Adrenal gland (tissue), 12 donors: ENCODE data around the gene SYT3. TPM values are rescaled to one million over a fixed set of nuclear protein-coding genes. Genes with fewer than 3 reads are reported as not detected.
A peak's percentile ranks its signal among the peaks of the same experiment; 100 is the strongest.

Source experiments
- DNase-seq, 7 donors: peaks; one replicate each; pipeline ENCODE4 v3.0.0-alpha.2; 2019 to 2020
- H3K27ac ChIP-seq, 5 donors: fragments of 200-600 bp; sonication (generic) in 4 of 5; 1 replicate in 3 of 5; 2 replicates in 2 of 5; pipeline versions ENCODE4 v1.5.1 to v1.8.0; 2016 to 2020; ENCODE audit warnings: mild to moderate bottlenecking in 1 of 5
- H3K27me3 ChIP-seq: fragments of 200-600 bp; 2 replicates; pipeline ENCODE4 v1.8.0; 2021
- H3K36me3 ChIP-seq, 2 donors: fragments of 200-600 bp; replicated peaks in 1 of 2; 1 replicate in 1 of 2; 2 replicates in 1 of 2; pipeline versions ENCODE4 v1.5.1 to v1.8.0; 2018 to 2022
- H3K4me1 ChIP-seq, 2 donors: fragments of 200-600 bp; replicated peaks in 1 of 2; 1 replicate in 1 of 2; 2 replicates in 1 of 2; pipeline versions ENCODE4 v1.5.1 to v1.8.0; 2018 to 2021
- H3K4me3 ChIP-seq, 4 donors: fragments of 200-600 bp; sonication (generic) in 3 of 4; one replicate each; pipeline ENCODE4 v1.5.1; 2016 to 2018
- H3K9me3 ChIP-seq, 3 donors: fragments of 200-600 bp; sonication (generic) in 1 of 3; replicated peaks in 1 of 3; 1 replicate in 2 of 3; 2 replicates in 1 of 3; pipeline versions ENCODE4 v1.5.1 to v1.8.0; 2016 to 2021
- POLR2A ChIP-seq, 2 donors: fragments of 450-650 bp; IDR thresholded peaks; one replicate each; pipeline ENCODE4 v1.6.1; 2017; ENCODE audit warnings: antibody characterized with exemption in 2 of 2, mild to moderate bottlenecking in 2 of 2, moderate library complexity in 1 of 2
- WGBS, 4 donors: extraction: QIAGEN DNeasy Blood & Tissue Kit in 2 of 4; methylation state at CpG; one replicate each; pipeline versions ENCODE4 v1.1.5 to v1.1.7; 2013 to 2017; 5-methylcytosine and 5-hydroxymethylcytosine counted together
- intact Hi-C, 2 donors: fragments of 100-400 bp; cut with DNase I; formaldehyde crosslinking; loops; one replicate each; pipeline versions ENCODE4 v1.14.1 to v1.15.0; 2022 to 2023
- polyA plus RNA-seq, 3 donors: library from polyadenylated mRNA; stranded (reverse); fragments of 200-250 nt in 2 of 3; fragments of 350-450 nt in 1 of 3; fragmentation: Illumina TruSeq in 1 of 3; extraction: RNeasy Lipid Tissue Mini Kit (QIAGEN cat#74804) in 1 of 3; gene quantifications; one replicate each; pipeline ENCODE4 v1.2.3, GENCODE V29; 2013 to 2014
- total RNA-seq, 9 donors: library from RNA; depleted of rRNA in 4 of 9; stranded (reverse); fragments of >200 nt in 4 of 9; fragments of 120-200 nt in 1 of 9; fragmentation: NEBNext Ultra II Directional in 1 of 9; extraction: Animal tissue kit (Norgen Biotek cat#: 25700) in 1 of 9; gene quantifications; one replicate each; pipeline versions ENCODE4 v1.1.0 to v1.2.4, GENCODE V29; 2013 to 2023
- TF ChIP-seq, protein P1 (sequence below), 6 experiments: fragments of 450-650 bp in 4 of 6; fragments of 200-600 bp in 2 of 6; sonication (generic) in 1 of 6; IDR thresholded peaks; 1 replicate in 5 of 6; 2 replicates in 1 of 6; pipeline versions ENCODE4 v1.5.1 to v1.8.0; 2016 to 2021; ENCODE audit warnings: antibody characterized with exemption in 6 of 6, mild to moderate bottlenecking in 2 of 6, moderate library complexity in 1 of 6
- donor health status: healthy with polysubstance abuse.
- donor health status: Bipolar disorder and iron deficiency.
- donor health status: DM: yes; HTN: yes; CAD: no.
- donor health status: DM: no; HTN: no; CAD: no.
- donor health status: DM: no; HTN: no; CAD: no.
- donor health status: DM: yes; HTN: yes; CAD: no.

Gene SYT3
- total and polyA plus RNA-seq, 12 donors, result 0.26 to 3.4 (median 0.75) TPM; not detected in 1

DNA sequence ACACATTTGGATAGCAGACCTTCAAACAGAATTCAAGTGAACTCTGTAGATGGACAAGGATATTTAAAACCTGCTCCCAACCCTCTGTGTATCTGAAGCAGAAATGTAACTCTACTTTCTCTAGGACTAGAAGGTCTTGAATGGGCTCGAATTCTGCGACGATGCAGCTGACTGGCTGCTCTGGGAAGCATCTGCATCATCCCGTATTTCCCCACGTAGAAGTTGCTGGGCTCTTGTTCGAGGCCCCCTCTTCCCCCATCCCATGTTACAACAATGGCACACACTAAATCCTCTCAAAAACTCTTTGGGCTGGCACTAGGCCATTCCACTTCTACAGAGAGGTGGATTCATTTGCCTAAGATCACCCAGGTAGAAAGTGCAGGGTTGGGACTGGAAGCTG, 24.5 kb upstream of the SYT3 start:
- intact Hi-C loops, result no loop called here
- WGBS, 4 donors, result 79 to 86% (median 80%) methylated on average over 6 of the region's 6 CpGs
- Histone ChIP-seq H3K9me3 (no peaks in the 10 kb centered on the region), H3K27ac (no peak overlapping the region), H3K4me1 (peaks cover 0 to 2% of the 10 kb centered on the region in 2 donors), H3K4me3 (no peak overlapping the region), H3K27me3 (peaks cover 28% of the 10 kb centered on the region), H3K36me3 (no peaks in the 10 kb centered on the region)
- TF ChIP-seq, protein P1, sequence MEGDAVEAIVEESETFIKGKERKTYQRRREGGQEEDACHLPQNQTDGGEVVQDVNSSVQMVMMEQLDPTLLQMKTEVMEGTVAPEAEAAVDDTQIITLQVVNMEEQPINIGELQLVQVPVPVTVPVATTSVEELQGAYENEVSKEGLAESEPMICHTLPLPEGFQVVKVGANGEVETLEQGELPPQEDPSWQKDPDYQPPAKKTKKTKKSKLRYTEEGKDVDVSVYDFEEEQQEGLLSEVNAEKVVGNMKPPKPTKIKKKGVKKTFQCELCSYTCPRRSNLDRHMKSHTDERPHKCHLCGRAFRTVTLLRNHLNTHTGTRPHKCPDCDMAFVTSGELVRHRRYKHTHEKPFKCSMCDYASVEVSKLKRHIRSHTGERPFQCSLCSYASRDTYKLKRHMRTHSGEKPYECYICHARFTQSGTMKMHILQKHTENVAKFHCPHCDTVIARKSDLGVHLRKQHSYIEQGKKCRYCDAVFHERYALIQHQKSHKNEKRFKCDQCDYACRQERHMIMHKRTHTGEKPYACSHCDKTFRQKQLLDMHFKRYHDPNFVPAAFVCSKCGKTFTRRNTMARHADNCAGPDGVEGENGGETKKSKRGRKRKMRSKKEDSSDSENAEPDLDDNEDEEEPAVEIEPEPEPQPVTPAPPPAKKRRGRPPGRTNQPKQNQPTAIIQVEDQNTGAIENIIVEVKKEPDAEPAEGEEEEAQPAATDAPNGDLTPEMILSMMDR (IDR thresholded peaks at IDR 0.05), result no peak
- TF ChIP-seq POLR2A (IDR thresholded peaks at IDR 0.05), result no peak
- DNase-seq, result no peak

DNA sequence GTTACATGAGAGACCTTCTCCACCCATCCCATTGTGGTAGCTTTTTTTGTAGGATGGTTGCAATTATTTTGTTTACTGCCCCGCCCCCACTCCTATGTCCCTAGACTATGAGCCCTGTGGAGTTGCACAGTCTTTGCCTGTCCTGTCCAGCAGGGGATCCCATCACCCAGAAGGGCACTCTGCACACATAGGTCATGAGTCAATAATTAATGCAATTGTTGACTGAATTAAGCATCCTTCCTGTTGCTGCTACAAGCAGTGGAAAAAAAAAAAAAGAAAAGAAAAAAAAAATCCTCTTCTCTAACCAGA, 23.8 kb upstream of the SYT3 start:
- no peaks in the 10 kb centered on the region for H3K36me3 ChIP-seq
- no peak for DNase-seq

DNA sequence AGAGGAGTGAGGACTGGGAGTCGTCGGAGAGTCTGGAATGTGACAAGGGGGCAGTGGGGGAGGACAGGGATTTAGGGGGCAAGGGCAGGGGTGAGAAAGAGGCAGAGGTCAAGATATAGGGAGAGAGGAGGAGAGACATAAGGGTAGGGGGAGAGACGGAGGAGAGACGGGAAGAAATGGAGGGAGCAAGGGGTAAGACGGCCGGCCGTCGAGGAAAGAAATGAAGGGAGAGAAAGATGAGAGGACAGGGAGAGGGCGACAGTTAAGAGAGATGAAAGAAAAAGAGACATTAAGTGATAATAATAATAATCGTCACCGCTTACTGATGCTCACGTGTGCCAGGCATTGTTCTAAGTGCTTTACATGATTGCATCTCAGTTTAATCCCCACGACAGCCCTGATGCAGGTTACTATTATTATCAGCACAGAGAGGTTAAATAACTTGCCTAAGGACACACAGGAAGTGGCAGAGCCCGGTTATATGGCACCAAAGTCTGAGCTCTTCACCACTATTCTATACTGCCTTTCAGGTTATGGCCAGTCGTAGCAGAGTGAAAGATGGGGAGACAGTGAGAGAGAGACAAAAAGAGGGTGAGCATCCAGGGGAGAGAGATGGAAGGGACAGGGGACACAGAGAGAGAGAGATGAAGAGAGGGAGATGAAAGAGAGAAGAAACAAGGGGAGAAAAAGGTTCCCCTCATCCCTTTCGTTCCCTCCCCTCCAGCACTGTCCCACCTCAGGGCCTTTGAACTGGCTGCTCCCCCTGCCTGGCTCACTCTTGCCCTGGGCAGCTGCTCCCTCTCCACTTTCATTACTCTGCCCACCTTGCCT, 23.2 kb upstream of the SYT3 start:
- no peak for TF ChIP-seq POLR2A (IDR thresholded peaks at IDR 0.05)
- TF ChIP-seq, protein P1 (IDR thresholded peaks at IDR 0.05), result no peak
- no peak overlapping the region for H3K4me3 ChIP-seq
- no peak for DNase-seq
- intact Hi-C loops, result no loop called here
- no peaks in the 10 kb centered on the region for H3K9me3 ChIP-seq
- H3K27me3 ChIP-seq, result peaks cover 18% of the 10 kb centered on the region
- no peak overlapping the region for H3K27ac ChIP-seq
- WGBS, 4 donors, result 55 to 67% (median 64%) methylated on average over 16 of the region's 16 CpGs
- H3K4me1 ChIP-seq, result peaks cover 0 to 10% of the 10 kb centered on the region in 2 donors
- no peaks in the 10 kb centered on the region for H3K36me3 ChIP-seq

More for the DNA sequence above, 23.8 kb upstream of the SYT3 start:
- Histone ChIP-seq H3K9me3 (no peaks in the 10 kb centered on the region), H3K27me3 (peaks cover 24% of the 10 kb centered on the region), H3K27ac (no peak overlapping the region), H3K4me3 (no peak overlapping the region), H3K4me1 (peaks cover 0 to 10% of the 10 kb centered on the region in 2 donors)
- WGBS, 4 donors, result 85 to 93% (median 89%) methylated on average over 1 of the region's 1 CpG
- intact Hi-C loops, result no loop called here
- no peak for TF ChIP-seq POLR2A (IDR thresholded peaks at IDR 0.05)
- TF ChIP-seq, protein P1 (IDR thresholded peaks at IDR 0.05), result peak in 1 of 6 experiments; percentile 12

DNA sequence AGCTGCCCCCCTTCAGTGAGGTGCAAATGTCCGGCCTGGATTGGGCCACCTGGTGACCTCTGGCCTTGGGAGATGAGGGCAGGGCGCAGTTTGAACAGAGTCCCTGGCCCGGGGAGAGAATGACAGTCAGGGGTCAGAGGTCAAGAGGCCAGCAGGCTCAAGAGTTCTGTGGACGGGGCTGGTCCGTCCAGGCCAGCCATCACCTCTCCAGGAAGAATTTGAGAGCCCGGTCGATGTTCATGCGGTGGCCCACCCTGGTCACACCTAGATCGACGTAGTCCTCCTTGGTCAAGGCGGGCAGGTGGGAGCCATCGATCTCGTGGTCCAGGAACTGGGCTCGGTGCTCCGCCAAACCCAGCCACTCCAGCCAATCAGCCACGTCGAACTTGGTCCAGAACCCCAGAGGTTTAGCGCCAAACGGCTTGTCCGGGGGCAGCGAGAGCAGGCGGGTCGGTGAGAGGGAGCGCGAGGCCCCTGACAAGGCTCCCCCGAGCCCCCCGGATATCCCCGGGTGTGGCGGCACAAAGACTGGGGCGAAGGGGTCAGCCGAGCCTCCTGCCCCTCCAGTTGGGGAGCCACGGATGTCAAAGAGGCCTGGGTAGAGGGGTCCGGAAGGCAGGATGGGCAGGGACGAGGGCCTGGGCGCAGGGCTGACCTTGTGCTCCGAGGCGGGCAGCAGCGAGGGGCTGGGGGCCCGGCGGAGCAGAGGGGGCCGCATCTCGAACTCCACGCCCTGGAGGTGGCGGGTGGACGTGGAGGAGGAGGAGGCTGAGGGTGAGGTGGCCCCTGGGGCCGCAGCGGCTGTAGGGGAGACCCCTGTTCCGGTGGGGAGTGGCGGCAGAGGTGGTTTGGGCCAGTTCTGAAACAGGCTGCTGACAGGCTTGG, 22.3 kb upstream of the SYT3 start:
- Histone ChIP-seq H3K27me3 (peaks cover 11% of the 10 kb centered on the region), H3K4me1 (peaks cover 0 to 10% of the 10 kb centered on the region in 2 donors), H3K27ac (no peak overlapping the region), H3K9me3 (no peaks in the 10 kb centered on the region), H3K4me3 (no peak overlapping the region), H3K36me3 (no peaks in the 10 kb centered on the region)
- no peak for TF ChIP-seq POLR2A (IDR thresholded peaks at IDR 0.05)
- TF ChIP-seq, protein P1 (IDR thresholded peaks at IDR 0.05), result no peak
- intact Hi-C loops, result no loop called here
- 65 to 69% (median 67%) methylated on average over 12 to 49 of the region's 49 CpGs for WGBS, 4 donors
- no peak for DNase-seq
